GM19455 (cell line): ENCODE data around the gene EFCAB10.

Source experiments
- ATAC-seq: cut with Tn5 transposase; IDR thresholded peaks from one replicate; pipeline ENCODE4 v1.9.1; 2021; ENCODE audit not compliant: unreplicated experiment

EFCAB10 gene

DNA sequence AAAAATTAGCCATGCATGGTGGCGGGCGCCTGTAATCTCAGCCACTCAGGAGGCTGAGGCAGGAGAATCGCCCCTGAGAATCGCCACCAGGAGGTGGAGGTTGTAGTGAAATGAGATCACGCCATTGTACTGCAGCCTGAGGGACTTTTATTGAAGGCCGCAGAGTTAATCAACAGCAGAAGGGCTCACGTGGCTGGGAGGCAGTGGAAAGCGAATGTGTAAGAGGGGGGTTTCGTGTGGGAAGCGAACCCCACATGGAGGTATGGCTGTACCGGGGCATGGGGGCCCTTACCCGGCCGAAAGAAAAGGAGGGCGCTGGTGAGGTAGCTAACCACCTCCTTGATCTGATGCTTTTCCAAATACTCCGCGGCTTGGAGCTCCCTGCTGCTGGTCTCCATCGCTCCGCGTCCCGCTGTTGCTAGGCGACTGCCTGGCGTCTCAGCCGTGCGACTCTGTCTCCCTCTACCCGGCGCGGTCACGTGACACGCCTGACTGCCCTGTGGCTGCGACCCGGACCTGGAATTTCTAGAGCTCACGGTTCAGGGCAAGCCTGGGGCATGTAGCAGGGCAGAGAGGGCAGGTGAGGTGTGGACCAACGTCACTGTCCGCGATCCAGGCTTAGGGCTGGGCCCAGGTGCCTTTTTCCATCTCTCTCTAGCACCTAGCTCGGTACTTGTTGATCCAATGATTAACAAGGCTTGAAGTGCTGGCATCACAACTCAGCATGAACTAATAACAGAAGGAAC is at the start of gene EFCAB10:
Gene EFCAB10, minus strand, starts transcription at position 428 of the 746 bp plus-strand sequence. Its CDS starts 30 bp downstream, at position 398.
- peak; percentile 88 for ATAC-seq

GRCh38 chr7:105625986-105626385 is 44.7 kb upstream of the EFCAB10 start:
- ATAC-seq: no peak

DNA sequence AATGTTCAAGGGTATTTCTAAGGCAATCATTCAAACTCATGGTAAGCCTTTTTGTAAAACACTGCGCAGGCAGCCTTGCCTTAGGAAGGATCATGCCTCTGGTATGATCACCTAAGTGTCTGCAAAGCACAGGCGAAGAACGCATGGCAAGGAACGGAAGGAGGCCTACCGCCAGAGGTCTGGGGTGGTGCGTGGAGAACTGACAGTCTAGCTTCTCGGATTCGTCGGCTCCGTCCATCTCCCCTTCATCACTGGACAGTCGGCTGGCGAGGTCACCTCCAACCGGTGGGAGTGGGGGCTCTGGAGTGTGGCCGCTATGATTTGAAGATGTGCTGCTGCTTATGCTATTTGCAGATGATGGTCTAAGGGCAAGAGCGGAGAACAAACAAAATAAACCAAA is 42.6 kb upstream of the EFCAB10 start:
- ATAC-seq: no peak

- no peak for ATAC-seq
Observed at GRCh38 chr7:105623378-105623777, 42.1 kb upstream of the EFCAB10 start.

DNA sequence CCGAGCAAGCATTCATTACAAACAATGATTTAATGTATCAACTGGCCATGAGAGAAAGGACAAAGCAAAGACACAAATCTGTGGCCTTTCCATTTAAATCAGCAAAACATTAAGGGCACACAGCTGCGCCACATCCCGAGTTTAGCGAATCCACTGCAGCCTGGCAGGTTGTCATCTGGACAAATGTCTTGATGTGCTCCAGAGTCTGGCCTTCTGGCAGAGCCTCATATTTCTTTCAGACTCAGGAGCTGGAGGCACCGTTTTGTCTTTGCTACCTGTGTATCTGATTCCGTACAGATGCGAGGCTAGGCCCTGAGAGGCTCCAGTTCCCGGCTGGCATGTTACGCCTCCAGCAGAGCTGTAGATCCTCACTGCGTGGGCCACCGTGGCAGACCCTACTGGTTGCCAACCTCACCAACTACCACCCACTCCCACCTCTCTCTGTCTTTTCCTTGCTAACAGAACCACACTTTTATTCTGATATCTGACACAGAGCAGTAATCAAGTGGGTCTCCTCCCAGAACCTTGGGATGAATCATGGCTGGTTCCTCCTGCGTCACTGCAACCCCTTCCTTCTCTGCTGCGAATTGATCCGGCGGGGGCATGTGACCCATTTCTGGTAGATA is 40.9 kb upstream of the EFCAB10 start:
- ATAC-seq: no peak

GRCh38 chr7:105621617-105622016 is 40.3 kb upstream of the EFCAB10 start:
- no peak for ATAC-seq

GRCh38 chr7:105621176-105621575 is 39.9 kb upstream of the EFCAB10 start:
- no peak for ATAC-seq

DNA sequence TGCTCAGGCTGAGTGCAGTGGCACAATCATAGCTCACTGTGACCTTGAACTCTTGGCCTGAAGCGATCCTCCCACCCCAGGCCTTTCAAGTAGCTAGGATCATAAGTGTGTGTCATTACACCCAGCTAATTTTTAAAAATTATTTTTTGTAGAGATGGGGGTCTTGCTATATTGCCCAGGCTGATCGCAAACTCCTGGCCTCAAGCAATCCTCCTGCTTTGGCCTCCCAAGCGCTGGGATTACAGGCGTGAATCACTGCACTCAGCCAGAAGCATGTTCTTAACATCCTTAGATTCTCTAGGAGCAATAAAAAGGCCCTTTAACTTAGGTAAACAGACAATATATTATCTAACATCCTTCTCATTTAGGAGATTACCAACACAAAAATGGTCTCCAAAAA is 38.3 kb upstream of the EFCAB10 start:
- no peak for ATAC-seq

- no peak for ATAC-seq
Observed at GRCh38 chr7:105618016-105618296, 36.7 kb upstream of the EFCAB10 start.

GRCh38 chr7:105617280-105618015 is 36.2 kb upstream of the EFCAB10 start:
- no peak for ATAC-seq

DNA sequence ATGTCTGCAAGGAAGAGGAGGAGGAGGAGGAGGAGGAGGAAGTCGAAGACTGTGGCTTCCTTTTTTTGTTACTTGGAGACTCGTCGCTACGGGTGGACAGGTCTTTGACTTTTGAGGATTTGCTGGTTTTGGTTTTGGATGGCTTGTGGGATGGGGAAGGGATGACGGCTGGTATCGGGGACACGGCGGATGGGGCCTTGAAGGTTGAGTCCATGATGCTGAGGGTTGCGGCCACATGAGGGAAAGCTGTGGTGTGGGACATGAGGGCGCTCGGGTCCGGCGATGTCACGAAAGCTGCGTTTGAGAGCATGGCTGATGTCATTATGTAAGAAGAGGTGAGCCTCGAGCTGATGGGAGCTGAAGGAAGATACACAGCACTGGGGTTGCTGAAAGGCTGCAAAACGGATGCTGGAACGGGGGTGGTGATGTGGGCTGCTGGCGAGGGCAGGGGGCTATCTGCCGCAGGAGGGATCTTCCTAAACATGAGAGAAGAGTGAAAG is 33.1 kb upstream of the EFCAB10 start:
- no peak for ATAC-seq

DNA sequence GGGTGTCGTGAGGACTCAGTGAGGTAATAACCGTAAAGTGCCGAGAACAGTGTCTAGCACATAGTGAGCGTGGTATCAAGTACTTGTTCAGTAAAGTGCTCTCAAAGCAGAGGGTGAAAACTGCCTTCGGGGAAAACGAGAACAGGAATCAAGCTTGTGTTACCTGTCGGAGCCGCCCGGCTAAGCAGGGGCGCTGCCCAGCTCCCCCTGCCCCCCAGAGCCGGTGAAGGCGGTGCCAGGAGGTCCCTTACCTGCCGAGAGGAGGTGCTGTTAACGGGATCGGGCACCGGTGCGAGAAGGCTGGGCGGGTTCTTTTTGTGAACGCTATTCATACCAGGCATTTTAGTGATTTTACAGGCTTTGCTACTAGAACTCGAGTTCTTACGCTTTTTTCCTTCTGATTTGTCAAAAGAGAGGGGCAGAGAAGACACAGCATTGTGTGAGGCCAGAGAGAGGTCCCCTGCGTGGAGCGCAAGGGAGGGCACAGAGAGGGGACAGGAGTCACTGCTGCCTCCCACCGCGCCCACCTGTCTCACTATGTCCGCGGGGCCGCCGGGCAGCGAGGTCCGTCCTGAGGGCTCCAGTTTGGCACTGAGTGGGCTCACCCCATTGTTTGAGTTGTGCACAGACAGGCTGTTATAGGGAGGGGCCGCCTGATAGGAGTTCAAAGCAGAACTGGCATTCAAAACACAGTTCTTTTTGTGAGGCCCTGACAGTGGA is 32.5 kb upstream of the EFCAB10 start:
- no peak for ATAC-seq

GRCh38 chr7:105612806-105613205 is 31.5 kb upstream of the EFCAB10 start:
- no peak for ATAC-seq

- no peak for ATAC-seq
Observed at GRCh38 chr7:105611856-105612775, 30.8 kb upstream of the EFCAB10 start.

GRCh38 chr7:105610165-105610930 is 29.1 kb upstream of the EFCAB10 start:
- ATAC-seq: no peak

DNA sequence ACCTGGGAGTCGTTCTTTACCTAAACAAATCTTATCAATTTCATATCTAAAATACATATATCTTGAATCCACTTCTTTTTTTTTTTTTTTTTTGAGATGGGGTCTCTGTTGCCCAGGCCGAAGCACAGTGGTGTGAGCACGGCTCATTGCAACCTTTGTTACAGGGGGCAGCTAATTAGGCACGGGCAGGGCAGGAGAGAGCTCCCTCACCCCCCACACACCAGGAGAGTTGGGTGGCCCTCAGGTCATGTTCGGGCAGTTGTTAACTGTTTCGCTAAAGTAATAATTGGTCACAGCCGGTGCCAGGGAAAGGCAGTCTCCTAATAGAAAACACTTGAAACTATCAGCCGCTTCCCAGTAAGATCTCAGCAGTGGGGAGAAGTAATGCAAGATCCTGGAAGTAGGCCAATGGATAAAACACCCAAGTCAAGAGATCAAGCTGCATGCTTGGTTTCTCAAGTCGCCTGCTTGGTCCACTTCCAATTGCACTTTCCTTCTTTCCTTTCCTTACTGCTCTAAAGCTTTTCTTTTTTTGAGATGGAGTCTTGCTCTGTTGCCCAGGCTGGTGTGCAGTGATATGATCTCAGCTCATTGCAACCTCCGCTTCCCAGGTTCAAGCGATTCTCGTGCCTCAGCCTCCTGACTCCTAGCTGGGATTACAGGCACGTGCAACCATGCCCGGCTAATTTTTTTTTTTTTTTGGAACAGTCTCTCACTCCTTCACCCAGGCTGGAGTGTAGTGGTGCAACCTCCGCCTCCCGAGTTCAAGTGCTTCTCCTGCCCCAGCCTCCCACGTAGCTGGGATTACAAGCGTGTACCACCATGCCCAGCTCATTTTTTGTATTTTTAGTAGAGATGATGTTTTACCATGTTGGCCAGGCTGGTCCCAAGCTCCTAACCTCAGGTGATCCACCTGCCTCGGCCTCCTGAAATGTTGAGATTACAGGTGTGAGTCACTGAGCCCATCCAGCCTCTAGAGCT is 21.3 kb upstream of the EFCAB10 start:
- ATAC-seq: no peak

GRCh38 chr7:105600720-105601550 is 19.6 kb upstream of the EFCAB10 start:
- no peak for ATAC-seq

GRCh38 chr7:105599551-105599950 is 18.3 kb upstream of the EFCAB10 start:
- ATAC-seq: no peak
